Measurements from ENCODE around the gene MEI4.
"Not testable (repeated sequence)": the region's sequence is repeated elsewhere in the genome, so short reads cannot be mapped to it uniquely, and the experiment has no call there.

MEI4 gene, protein sequence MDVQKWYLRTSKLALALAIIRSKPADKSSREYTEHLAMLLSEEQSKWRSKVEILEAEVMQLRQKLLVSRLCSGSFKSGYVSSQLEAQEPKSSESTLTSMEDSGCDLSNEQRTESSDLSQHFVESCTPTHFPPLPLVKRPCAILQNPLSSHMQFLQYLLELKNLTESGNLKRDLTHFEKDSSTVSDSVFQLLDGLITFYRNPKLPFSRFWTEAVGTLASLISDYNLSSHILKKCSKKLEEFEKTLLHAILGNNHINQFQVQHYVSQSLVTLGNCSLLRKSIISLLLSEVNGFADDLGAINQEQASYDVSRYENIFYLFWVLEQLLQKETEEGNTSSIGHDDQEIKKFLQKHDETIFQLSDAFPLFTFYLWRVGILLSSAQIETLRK

DNA sequence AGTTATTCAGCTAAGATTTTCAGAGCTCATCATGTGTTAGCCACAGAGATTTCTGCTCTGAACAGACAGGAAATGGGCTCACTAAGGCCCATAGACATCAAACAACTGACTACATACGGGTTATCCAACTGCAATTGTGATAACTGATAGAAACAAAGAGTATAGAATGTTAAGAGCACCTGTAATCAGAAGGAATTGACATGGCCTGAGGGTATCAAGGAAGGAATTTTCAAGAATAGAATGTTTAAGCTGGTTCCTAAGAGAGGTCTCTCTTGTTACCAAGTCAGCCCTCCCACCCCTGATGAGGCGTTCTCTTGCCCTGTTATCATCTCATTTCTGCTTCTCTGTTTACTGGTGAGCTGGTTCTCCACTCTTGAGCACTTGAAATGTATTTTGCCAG, at the start of gene MEI4:
TSS of gene MEI4 (plus strand) at position 301 of the 400 bp plus-strand sequence. CDS start 37,633 bp downstream, outside the sequence.
- no peak for DNase-seq

DNA sequence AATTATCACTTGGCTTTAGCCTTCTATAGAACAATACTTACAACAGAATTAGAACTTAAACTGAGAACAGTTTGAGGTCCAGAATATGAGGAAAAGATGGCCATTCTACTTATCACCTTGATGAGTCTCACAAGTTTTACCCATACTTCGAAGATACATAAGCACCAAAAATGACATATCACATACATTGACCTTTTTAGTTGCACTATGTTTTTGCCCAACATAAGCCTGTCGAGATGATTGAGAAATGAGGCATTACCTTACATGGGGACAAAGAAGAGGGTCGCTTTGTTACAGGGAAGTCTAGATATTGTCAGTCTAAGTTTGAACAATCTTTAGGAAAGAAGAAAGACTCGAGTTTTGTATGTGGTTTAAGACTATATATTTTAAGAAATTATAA, 48.4 kb upstream of the MEI4 start:
- DNase-seq = no peak

DNA sequence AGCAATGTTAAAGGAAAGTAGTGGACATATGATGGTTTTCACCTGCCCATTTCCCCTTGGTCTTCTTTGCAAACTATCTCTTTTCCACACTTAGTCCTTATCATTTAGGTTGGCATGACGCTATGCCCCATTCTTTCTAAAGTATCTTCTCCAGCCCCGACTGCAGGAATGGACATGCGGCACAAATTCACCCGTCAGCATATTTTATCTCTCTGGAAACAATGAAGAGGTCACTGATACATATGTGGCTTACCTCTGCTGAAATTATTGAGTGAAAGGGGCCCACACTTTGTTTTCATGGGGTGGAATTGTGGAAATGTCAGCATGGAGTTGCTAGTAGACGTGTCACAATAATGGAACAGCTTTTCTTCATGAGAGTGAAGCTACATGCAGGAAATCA, 45.8 kb upstream of the MEI4 start:
- no peak for DNase-seq

DNA sequence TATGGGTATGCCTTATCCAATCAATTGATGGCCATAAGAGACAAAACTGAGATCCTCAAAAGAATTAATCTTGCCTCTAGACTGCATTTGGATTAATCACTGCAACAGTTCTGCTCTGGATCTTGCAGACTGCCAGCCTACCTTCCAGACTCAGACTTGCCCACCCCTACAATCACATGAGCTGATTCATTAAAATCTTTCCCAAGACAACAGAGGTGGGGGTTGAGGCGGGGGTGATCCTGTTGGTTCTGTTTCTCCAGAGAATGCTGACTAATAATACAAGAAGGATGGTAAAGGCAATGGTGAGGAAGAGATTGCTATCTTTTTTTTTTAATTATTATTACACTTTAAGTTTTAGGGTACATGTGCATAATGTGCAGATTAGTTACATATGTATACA, 43.7 kb upstream of the MEI4 start:
- no peak for DNase-seq

DNA sequence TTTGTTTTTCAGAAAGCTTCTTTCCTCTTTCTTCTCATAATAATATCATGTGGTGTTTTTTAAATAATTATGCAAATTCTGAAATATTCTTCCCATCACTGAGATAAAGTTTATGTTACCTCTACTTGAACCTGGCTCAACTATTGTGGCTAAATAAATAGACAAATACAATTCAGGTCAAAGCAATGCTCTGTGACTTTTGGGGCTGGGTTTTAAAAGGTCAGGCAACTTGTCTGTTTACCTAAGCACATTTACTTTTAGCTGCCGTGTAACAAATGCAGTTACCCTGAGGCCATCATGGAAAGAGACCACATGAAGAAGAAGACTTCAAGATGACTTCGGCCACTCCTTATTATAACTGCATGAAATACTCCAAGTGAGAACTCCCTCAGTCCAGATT, 33.7 kb upstream of the MEI4 start:
- no peak for DNase-seq

DNA sequence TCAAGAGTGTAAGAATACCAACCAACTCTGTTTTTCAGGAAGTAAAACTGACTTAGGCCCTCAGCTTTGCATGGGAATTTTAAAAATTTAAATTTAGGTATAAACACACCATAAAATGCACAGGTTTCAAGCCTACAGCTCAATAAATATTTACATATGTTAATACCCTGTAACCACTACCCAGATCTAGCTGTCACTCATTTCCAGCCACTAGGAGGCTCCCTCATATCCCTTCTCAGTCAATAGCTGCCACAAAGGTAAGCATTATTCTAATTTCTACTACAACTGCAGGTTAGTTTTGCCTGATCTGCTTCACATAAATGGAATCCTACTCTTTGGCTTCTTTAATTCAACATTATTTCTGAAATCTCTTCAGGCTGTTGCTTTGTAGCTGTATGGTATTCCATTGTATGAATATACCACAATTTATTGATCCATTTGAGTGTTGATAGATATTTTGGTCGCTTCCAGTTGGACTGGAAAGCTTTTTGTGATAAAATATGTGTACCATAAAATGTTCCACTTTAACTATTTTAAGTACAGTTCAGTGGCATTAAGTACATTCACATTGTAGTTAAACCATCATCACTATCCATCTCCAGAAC, 32.5 kb upstream of the MEI4 start:
- peak in 1 of 2 donors; percentile 2 for DNase-seq

DNA sequence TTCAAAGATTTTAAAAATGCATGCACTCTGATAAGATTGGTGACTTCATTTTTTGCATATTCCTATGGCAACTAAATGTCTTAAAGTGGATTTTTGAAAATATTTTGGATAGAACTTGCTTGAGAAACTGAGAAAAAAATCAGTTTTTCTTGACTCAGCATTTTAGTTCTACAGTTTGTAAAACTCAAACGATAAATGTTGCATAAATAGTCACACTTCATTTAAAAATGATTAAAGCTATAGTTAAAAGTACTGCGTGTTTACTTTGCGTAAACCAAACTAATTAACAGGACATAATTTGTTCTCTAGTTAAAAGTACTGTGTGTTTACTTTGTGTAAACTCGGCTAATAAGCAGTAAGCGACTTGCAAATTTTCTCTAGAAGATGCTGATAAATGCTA, 28.3 kb upstream of the MEI4 start:
- no peak for DNase-seq

DNA sequence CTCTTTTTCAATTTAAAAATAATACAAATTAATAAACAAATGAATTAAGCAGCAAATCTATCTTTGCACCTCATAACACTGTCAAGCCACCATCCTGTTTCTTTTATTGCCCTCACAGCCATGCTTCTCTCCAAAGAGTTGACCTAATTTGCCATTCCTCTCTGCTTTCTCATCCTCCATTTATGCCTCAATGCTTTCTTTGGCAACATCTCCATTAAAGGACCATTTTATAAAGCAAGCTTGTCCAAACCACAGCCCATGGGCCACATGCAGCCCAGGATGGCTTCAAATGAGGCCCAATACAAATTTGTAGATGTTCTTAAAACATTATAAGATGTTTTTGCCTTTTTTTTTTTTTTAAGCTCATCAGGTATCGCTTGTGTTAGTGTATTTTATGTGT, 26.4 kb upstream of the MEI4 start:
- no peak for DNase-seq

DNA sequence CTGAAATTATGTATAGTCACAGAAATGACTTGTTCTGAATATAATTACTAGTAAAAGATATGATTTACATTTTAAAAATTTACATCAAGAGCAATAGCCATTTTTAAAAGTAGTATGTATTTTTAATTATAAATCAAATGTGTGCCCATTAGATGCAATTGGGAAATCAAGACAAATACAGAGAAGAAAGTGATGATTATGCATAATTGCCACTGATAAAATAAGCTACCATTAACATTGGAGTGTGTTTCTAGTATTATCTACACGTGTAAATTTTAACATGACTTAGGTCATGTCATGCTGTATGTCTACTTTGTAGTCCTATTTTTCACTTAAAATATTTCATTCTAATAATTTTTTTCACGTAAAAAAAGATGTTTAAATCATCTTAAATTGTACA, 22.8 kb upstream of the MEI4 start:
- DNase-seq = no peak

DNA sequence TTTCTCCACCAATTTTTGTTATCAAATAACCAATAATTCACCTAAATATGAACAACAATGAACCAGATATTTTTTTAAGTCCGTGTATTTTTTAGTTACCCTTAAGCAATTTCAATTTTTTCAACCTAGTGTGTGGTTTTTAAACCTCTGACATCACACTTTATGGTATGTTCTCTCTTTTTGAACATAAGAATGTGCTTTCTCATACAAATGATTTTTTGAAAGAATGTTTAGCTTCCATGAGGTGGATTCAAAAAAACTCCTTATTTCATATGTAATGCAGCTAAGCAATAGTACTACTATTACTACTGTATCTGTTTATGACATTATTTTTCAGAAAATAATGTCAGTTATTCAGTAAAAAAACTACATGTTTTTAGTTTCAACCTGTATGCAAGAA, 19.4 kb upstream of the MEI4 start:
- DNase-seq = no peak

DNA sequence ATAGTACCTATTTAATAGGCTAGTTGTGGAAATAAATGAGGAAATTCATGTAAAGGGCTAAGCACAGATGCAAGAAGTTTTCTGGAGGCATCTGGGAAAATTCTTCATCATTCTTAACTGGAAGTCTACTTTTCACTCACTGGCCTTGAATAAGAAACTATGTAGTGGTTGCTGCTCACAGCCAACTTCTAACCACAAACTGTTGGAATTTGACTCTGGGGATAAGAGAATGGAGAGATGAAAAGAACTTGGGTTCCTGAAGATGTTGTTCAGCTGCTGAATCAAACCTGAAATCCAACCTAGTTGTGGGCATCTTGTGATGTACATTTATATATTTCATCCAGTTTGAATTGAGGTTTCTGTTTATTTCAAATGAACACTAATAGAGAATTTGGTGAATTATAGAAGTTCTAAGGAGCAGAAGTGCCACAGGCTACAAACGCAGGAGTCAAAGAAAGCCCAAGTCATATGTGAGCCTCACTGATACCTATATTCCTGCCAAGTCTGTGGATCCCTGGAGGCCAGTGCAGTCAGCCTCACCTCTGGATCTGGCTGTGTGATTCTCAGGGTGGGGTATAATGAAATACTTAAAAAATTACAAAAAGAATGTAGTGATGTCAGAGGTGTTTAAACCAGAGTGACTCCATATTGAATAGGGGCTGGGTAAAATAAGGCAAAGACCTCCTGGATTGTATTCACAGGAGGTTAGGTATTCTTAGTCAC, 18.7 kb upstream of the MEI4 start:
- DNase-seq = no peak

DNA sequence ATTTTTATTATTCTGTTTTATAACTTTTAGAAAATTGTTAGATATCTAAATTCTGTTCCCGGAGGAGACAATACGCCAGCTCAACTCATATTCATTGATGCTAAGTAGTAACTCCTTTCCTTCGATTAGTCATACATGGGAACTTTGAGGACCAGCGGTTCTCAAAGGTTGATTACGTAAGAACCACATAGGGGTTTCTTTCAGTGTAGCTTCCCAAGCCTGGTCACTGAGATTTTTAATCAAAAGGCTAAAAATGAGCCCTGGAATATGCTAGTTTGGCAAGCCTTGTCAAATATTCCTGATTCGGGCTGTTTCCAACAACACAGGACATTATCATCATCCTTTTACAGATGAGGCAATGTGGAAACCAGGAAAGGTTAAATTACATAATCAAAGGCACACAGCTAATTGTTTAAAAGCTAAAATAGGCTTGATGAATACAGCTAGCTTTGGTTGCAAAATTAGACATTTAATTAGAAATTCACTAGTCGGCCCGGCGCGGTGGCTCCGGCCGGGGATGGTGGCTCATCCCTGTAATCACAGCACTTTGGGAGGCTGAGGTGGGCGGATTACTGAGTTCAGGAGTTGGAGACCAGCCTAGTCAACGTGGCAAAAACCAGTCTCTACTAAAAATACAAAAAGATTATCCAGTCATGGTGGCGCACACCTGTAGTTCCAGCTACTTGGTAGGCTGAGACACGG, 14.6 kb upstream of the MEI4 start:
- DNase-seq = no peak

DNA sequence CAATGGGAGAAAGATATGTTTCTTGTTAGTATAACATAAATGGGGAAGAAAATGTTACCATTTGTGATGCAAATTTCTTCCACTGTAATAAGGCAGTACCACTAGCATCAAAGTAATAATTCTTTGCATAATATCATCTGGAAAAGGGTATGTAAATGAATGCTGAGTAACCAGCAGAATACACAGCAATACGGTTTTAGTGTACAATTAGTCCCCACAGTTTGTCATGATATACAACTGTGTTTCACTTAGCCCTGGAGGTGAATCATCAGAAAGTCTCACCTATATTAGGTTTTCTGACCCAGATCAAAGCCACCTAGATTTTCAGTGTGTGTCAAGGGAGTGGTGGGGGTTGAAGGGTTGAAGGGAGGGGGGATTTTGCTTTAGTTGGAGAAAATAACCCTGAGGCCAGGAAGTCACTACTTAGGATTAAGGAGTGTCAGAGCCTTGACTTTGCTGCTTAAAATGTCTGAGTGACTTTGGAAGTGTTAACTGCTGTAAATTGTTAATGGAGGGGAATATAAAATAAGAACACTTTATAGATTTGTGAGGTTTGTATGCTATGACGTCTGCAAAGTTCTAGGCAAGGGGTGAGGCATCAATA, 8.6 kb upstream of the MEI4 start:
- no peak for DNase-seq

DNA sequence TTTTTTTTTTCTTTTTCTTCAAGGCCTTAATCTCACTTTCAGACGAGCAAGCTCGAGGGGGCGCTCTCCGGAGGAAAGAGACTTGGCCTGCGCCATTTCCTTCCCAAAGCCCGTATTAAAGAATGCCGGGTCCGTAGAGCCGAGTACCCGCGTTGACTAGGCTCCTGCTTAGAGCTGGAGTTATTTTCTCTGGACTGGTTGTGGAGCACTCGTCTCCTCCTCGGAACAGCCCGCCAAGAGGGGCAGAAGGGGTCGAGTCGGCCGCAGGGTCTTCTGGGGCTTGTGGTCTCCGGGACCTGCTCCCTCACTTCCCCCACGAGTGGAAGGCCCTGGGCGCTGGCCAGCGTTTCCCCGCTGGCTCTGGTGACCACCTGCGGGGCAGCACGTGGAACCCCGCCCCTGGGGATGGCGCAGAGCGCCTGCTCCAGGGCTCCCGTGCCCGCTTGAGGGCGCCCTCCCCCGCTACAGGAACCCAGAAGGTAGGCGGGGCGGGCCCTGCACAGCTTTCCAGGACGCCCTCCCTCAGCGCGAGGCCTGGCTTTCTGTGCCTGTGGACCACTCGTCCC, 2.7 kb upstream of the MEI4 start:
- no peak for DNase-seq

DNA sequence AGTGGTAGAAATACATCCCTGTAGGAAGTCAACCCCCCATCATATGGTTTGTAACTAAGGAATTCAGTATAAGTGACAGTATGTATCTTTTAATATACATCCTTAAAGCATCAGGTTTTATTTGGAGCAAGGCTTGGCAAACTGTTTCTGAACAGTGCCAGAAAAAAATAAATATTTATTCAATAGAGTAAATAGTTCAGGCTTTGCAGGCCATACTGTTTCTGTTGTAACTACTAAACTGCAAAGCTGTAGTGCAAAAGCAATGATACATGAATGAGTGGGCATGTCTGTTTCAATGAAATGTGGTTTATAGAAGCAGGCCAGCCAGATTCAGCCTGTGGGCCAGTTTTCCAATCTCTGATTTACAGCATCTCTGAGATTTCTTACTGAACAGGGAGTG, 977 bp downstream of the MEI4 start:
- DNase-seq = no peak

DNA sequence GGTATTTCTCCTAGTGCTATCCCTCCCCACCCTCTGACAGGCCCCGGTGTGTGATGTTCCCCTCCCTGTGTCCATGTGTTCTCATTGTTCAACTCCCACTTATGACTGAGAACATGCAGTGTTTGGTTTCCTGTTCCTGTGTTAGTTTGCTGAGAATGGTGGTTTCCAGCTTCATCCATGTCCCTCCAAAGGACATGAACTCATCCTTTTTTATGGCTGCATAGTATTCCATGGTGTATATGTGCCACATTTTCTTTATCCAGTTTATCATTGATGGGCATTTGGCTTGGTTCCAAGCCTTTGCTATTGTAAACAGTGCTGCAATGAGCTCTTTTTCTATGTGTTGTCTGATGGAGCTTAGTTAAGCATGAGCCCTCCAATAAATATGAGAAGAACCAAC, 2.2 kb downstream of the MEI4 start:
- DNase-seq = not testable (repeated sequence)

DNA sequence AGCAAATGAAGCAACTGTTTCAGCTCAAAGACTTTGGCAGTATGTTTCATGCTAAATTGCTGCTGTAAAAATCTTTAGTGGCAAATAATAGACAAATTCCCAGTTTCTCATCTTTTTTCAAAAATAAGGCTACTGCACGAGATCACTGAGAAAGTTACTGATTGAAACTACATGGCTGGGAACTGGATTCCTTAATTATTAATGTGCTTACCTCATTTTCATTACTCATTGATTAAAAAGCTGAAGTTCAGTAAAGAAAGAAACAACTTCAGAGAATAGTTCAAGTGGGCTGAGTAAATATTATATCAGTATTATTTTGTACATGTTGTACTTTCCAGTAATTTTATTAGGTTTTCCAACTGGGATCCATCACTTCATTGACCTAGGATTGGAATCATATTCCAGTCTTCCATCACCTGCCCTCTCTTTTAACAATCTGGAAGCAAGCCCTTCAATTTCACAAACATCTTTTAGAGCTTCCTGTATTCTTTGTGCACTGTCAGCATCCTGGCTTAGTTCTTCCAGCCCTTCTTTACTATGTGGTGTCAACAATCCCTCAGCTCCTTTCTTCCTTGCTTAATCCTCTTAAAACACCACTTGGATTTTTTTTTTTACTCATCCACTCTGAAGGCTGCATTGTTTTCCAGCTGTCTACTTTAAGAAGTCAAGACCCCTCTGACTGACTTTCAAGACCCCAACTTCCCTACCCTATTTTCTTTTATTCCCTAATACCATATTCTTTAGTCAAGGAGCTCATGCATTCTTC, 4.3 kb downstream of the MEI4 start:
- no peak for DNase-seq

DNA sequence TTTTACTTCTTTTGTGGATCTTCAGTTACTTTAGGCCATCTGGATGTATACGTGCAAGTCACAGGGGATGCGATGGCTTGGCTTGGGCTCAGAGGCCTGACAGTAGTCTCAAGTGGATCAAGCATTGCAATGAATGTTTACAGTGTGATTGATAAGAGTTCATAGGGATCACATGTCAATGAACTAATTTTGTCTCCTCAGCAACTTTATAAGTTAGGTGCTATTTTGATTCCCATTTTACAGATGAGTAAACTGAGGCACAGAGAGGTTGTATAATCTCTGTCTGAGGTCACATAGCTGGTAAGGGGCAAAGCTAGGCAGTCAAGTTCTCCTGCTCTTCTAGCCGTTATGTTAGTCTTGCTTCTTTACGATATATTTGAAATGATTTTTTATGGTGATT, 13.5 kb downstream of the MEI4 start:
- no peak for DNase-seq

DNA sequence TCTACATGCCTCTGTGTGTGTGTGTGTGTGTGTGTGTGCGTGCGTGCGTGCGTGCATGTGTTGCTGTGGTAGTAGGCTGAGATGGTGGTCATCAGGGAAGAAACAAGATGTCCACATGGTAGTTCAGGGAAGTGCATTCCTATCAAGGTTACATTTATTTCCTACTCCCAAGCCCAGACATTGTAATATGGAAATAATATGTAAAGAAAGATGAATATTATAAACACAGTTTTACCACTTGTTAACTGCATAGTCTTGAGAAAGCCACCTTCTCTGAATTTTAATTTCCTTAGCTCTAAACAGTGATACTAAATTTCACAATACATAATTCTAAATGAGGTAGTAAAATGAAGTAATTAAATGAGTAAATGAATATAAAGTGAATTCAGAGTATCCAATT, 14.0 kb downstream of the MEI4 start:
- no peak for DNase-seq

DNA sequence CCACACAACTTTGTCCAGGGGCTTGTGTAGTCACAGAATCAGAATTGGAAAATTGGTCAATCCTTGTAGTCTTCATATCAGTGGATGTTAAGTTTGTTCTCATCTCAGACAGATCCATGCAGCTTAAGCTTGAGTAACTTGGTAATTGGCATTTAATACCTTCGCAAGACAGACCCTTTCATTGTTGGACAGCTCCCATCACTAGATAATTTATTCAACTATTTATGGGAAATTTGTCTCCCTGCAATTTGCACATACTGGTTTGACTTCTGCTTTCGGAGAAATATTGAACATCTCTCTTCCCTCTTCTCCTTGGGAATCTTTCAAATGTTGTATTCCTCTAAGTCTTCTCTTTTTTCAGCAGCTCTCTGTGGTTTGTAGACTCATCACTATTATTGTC, 17.1 kb downstream of the MEI4 start:
- no peak for DNase-seq

DNA sequence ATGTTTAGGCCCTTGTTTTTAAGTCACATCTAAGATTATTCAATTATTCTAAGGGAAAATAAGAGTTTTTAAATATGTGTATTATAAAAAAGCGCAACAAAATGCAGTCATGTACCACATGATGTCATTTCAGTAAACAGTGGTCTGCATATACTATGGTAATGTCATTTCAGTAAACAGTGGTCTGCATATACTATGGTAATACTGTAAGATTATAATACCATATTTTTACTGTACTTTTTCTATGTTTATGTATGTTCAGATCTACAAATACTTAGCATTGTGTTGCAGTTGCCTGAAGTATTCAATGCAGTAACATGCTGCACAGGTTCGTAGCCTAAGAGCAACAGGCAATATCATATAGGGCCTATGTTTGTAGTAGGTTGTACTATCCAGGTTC, 21.4 kb downstream of the MEI4 start:
- no peak for DNase-seq

DNA sequence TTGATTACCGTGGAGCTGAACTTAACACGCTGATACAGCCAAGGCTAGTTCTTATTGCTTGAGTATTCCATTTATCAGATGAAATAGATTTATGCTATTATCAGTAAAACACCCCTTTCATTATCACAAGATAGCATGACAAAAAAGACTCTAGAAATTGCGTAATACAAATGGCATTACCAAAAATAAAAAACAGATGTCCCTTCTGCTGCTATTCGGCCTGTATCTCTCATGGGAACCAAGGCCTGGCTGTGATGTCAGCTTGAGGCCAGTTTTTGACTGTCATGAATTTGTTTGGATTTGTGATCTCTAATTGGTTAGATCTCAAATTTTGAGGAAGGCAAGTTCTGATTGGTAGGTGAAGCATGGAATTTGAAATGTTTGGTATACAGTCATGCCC, 25.2 kb downstream of the MEI4 start:
- DNase-seq = no peak
